Uterus (tissue), 2 donors: ENCODE results near the gene SLC38A5.

Experiments
- CTCF ChIP-seq, 4 experiments: fragments of 200-600 bp in 2 of 4; fragments of 450-650 bp in 2 of 4; sonication (generic) in 2 of 4; IDR thresholded peaks; one replicate each; pipeline ENCODE4 v1.5.1; 2016 to 2019; ENCODE audit warnings: antibody characterized with exemption in 4 of 4, mild to moderate bottlenecking in 2 of 4, moderate library complexity in 1 of 4
- POLR2A ChIP-seq, 2 donors: fragments of 450-650 bp; IDR thresholded peaks; one replicate each; pipeline ENCODE4 v1.6.1; 2016; ENCODE audit warnings: antibody characterized with exemption in 2 of 2, mild to moderate bottlenecking in 1 of 2, moderate library complexity in 1 of 2

- TF ChIP-seq CTCF (IDR thresholded peaks at IDR 0.05), result no peak
- TF ChIP-seq POLR2A (IDR thresholded peaks at IDR 0.05), result no peak
Measured at GRCh38 chrX:48459483-48459882, 10.6 kb downstream of the SLC38A5 start.
